ENCODE data around the gene CLRN2.

The CLRN2 gene

DNA sequence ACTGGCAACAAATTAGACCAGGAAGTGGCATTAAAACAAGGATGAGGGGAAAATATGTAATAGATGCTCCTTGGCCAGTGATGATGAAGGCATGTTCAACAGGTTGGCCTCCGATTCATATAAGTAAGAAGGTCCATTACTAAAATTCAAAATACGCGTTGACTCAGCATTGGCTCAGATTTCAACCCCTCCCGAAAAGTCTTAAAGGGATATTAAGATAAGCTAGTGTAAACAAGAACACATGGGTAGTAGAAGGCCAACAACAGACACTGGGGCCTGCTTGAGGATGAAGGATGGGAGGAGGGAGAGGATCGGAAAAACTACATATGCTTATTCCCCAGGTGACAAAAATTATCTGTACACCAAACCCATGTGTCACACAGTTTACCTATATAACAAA, 42.9 kb downstream of the CLRN2 start (continued):
- TF ChIP-seq, protein P1, sequence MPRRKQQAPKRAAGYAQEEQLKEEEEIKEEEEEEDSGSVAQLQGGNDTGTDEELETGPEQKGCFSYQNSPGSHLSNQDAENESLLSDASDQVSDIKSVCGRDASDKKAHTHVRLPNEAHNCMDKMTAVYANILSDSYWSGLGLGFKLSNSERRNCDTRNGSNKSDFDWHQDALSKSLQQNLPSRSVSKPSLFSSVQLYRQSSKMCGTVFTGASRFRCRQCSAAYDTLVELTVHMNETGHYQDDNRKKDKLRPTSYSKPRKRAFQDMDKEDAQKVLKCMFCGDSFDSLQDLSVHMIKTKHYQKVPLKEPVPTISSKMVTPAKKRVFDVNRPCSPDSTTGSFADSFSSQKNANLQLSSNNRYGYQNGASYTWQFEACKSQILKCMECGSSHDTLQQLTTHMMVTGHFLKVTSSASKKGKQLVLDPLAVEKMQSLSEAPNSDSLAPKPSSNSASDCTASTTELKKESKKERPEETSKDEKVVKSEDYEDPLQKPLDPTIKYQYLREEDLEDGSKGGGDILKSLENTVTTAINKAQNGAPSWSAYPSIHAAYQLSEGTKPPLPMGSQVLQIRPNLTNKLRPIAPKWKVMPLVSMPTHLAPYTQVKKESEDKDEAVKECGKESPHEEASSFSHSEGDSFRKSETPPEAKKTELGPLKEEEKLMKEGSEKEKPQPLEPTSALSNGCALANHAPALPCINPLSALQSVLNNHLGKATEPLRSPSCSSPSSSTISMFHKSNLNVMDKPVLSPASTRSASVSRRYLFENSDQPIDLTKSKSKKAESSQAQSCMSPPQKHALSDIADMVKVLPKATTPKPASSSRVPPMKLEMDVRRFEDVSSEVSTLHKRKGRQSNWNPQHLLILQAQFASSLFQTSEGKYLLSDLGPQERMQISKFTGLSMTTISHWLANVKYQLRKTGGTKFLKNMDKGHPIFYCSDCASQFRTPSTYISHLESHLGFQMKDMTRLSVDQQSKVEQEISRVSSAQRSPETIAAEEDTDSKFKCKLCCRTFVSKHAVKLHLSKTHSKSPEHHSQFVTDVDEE (CRISPR knock-in tag; IDR thresholded peaks at IDR 0.05), result no peak
- TF ChIP-seq ZNF565 (CRISPR knock-in tag; conservative IDR thresholded peaks at IDR 0.05; ENCODE audit: low read depth), result no peak

DNA sequence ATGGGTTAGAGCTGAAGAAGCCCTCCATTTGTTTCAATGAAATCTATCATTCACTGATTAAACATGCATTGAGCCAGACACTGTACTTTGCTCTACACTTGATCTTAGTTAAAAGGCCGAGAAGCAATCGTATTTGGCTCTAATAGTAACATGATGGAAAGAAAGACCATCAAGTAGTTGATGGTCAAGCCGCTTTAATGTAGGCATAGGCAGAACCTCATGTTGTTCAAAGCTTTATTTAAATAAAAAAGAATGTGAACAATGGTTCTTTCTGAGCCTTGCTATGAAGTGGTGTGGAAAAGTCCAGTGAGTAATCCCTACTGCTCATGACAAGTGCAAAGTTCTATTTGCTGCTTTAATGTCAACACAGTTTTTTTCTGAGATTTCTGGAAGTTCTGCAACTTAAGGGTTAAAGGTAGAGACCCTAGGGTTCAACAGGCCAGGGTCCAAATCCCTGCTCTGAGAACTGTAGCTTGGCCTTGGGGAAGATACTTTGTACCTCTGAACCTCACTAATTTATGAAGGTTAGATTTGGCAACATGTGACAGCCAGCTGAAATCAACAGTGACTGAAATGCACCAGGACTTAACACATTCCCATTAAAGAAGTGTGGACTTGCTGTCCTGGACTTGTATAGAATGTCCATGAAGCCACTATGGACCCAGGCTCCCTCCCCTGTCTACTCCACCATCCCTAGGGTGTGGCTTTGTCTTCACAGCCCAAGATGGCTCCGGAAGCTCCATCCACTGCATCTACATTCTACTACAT, 44.2 kb downstream of the CLRN2 start:
- no peak for ATAC-seq
- TF ChIP-seq ESRRG (CRISPR knock-in tag; IDR thresholded peaks at IDR 0.05) (no peak), BACH2 (CRISPR knock-in tag; IDR thresholded peaks at IDR 0.05; ENCODE audit: borderline replicate concordance) (no peak), ZFP3 (CRISPR knock-in tag; IDR thresholded peaks at IDR 0.05) (no peak), ZNF70 (CRISPR knock-in tag; IDR thresholded peaks at IDR 0.05) (no peak), OSR1 (CRISPR knock-in tag; IDR thresholded peaks at IDR 0.05) (no peak), CSDC2 (CRISPR knock-in tag; IDR thresholded peaks at IDR 0.05) (no peak), ZNF565 (CRISPR knock-in tag; conservative IDR thresholded peaks at IDR 0.05; ENCODE audit: low read depth) (no peak), PPARA (CRISPR knock-in tag; IDR thresholded peaks at IDR 0.05; ENCODE audit: borderline replicate concordance) (no peak), TOX (CRISPR knock-in tag; IDR thresholded peaks at IDR 0.05; ENCODE audit: borderline replicate concordance) (no peak)
- TF ChIP-seq, protein P2, sequence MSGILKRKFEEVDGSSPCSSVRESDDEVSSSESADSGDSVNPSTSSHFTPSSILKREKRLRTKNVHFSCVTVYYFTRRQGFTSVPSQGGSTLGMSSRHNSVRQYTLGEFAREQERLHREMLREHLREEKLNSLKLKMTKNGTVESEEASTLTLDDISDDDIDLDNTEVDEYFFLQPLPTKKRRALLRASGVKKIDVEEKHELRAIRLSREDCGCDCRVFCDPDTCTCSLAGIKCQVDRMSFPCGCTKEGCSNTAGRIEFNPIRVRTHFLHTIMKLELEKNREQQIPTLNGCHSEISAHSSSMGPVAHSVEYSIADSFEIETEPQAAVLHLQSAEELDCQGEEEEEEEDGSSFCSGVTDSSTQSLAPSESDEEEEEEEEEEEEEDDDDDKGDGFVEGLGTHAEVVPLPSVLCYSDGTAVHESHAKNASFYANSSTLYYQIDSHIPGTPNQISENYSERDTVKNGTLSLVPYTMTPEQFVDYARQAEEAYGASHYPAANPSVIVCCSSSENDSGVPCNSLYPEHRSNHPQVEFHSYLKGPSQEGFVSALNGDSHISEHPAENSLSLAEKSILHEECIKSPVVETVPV (CRISPR knock-in tag; IDR thresholded peaks at IDR 0.05), result no peak
- TF ChIP-seq, protein P3, sequence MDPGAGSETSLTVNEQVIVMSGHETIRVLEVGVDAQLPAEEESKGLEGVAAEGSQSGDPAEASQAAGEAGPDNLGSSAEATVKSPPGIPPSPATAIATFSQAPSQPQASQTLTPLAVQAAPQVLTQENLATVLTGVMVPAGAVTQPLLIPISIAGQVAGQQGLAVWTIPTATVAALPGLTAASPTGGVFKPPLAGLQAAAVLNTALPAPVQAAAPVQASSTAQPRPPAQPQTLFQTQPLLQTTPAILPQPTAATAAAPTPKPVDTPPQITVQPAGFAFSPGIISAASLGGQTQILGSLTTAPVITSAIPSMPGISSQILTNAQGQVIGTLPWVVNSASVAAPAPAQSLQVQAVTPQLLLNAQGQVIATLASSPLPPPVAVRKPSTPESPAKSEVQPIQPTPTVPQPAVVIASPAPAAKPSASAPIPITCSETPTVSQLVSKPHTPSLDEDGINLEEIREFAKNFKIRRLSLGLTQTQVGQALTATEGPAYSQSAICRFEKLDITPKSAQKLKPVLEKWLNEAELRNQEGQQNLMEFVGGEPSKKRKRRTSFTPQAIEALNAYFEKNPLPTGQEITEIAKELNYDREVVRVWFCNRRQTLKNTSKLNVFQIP (CRISPR knock-in tag; IDR thresholded peaks at IDR 0.05; ENCODE audit: borderline replicate concordance, low read depth), result no peak
- TF ChIP-seq, protein P1 (CRISPR knock-in tag; IDR thresholded peaks at IDR 0.05), result no peak
- TF ChIP-seq, protein P4, sequence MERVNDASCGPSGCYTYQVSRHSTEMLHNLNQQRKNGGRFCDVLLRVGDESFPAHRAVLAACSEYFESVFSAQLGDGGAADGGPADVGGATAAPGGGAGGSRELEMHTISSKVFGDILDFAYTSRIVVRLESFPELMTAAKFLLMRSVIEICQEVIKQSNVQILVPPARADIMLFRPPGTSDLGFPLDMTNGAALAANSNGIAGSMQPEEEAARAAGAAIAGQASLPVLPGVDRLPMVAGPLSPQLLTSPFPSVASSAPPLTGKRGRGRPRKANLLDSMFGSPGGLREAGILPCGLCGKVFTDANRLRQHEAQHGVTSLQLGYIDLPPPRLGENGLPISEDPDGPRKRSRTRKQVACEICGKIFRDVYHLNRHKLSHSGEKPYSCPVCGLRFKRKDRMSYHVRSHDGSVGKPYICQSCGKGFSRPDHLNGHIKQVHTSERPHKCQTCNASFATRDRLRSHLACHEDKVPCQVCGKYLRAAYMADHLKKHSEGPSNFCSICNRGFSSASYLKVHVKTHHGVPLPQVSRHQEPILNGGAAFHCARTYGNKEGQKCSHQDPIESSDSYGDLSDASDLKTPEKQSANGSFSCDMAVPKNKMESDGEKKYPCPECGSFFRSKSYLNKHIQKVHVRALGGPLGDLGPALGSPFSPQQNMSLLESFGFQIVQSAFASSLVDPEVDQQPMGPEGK (CRISPR knock-in tag; IDR thresholded peaks at IDR 0.05; ENCODE audit: borderline replicate concordance), result no peak

DNA sequence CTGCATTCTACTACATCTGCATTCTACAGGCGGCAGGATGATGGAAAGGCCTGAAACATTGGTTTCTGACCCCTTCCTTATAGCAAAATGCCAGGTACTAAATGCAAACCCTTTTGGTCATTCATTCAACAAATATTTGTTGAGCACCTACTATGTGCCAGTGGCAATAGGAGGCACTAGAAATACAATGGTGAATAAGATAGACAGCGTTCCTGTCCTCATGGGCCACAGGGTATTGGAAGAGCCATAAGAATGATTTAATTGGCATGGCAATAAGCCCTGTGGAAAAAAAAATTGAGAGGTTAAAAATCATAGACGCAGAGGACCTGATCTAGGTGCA, 44.7 kb downstream of the CLRN2 start:
- no peak for ATAC-seq
- TF ChIP-seq ZNF565 (CRISPR knock-in tag; conservative IDR thresholded peaks at IDR 0.05; ENCODE audit: low read depth), result no peak
- TF ChIP-seq RARB (CRISPR knock-in tag; IDR thresholded peaks at IDR 0.05), result no peak
- no peak for TF ChIP-seq TOX (CRISPR knock-in tag; IDR thresholded peaks at IDR 0.05; ENCODE audit: borderline replicate concordance)
- no peak for TF ChIP-seq OSR1 (CRISPR knock-in tag; IDR thresholded peaks at IDR 0.05)
- no peak for TF ChIP-seq ISL1 (CRISPR knock-in tag; IDR thresholded peaks at IDR 0.05)
- no peak for TF ChIP-seq ZNF8 (CRISPR knock-in tag; IDR thresholded peaks at IDR 0.05)
- TF ChIP-seq ZNF70 (CRISPR knock-in tag; IDR thresholded peaks at IDR 0.05), result no peak
- no peak for TF ChIP-seq ZFP3 (CRISPR knock-in tag; IDR thresholded peaks at IDR 0.05)
- TF ChIP-seq, protein P5, sequence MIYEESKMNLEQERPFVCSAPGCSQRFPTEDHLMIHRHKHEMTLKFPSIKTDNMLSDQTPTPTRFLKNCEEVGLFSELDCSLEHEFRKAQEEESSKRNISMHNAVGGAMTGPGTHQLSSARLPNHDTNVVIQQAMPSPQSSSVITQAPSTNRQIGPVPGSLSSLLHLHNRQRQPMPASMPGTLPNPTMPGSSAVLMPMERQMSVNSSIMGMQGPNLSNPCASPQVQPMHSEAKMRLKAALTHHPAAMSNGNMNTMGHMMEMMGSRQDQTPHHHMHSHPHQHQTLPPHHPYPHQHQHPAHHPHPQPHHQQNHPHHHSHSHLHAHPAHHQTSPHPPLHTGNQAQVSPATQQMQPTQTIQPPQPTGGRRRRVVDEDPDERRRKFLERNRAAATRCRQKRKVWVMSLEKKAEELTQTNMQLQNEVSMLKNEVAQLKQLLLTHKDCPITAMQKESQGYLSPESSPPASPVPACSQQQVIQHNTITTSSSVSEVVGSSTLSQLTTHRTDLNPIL (CRISPR knock-in tag; IDR thresholded peaks at IDR 0.05; ENCODE audit: low read depth), result no peak
- TF ChIP-seq ARNTL (CRISPR knock-in tag; IDR thresholded peaks at IDR 0.05; ENCODE audit: borderline replicate concordance, low read depth), result no peak
- no peak for TF ChIP-seq TCF4 (CRISPR knock-in tag; IDR thresholded peaks at IDR 0.05; ENCODE audit: borderline replicate concordance)
- TF ChIP-seq ZFP30 (CRISPR knock-in tag; IDR thresholded peaks at IDR 0.05), result no peak
- TF ChIP-seq BACH2 (CRISPR knock-in tag; IDR thresholded peaks at IDR 0.05; ENCODE audit: borderline replicate concordance), result no peak
- no peak for TF ChIP-seq ZC3H10 (CRISPR knock-in tag; IDR thresholded peaks at IDR 0.05)
- TF ChIP-seq, protein P4 (CRISPR knock-in tag; IDR thresholded peaks at IDR 0.05; ENCODE audit: borderline replicate concordance), result no peak
